HG03280 (cell line): Measurements from ENCODE around the gene UBQLN1.
"Not testable (repeated sequence)": the region's sequence is repeated elsewhere in the genome, so short reads cannot be mapped to it uniquely, and the experiment has no call there.

ENCODE experiments used
- ATAC-seq: cut with Tn5 transposase; IDR thresholded peaks from one replicate; pipeline ENCODE4 v1.9.1; 2021; ENCODE audit warnings: mild to moderate bottlenecking, moderate library complexity; ENCODE audit not compliant: unreplicated experiment

The UBQLN1 gene

GRCh38 chr9:83637389-83637788 is 70.4 kb downstream of the UBQLN1 start:
- ATAC-seq: no peak

- ATAC-seq: no peak
Observed at GRCh38 chr9:83636813-83637212, 70.9 kb downstream of the UBQLN1 start.

- no peak for ATAC-seq
Observed at GRCh38 chr9:83633676-83634075, 74.1 kb downstream of the UBQLN1 start.

- ATAC-seq: no peak
Observed at GRCh38 chr9:83633255-83633654, 74.5 kb downstream of the UBQLN1 start.

DNA sequence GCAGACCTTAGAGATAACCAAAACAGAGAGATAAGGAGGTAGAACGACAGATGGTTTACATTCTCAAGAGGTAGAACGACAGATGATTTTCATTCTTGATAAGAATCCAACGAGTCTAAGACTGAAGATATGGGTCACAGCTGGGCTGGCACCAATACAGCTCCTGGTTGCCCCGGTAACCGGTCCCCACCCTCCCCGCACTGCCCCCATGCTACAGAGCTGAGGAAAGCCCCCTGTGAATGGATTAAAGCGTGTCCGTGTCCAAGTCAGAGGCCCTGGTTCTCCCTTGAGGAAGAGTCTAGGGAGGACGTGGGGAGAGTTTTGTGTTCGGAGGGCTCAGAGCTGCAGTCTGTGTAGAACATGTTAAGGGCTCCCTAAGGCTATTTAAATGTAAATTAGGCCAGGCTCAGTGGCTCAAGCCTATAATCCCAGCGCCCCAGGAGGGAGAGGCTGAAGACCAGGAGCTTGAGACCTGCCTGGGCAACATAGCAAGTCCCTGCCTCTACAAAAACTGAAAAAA is 76.8 kb downstream of the UBQLN1 start:
- no peak for ATAC-seq

- ATAC-seq: no peak
Observed at GRCh38 chr9:83629433-83630104, 78.2 kb downstream of the UBQLN1 start.

GRCh38 chr9:83628540-83628939 is 79.2 kb downstream of the UBQLN1 start:
- ATAC-seq: no peak

DNA sequence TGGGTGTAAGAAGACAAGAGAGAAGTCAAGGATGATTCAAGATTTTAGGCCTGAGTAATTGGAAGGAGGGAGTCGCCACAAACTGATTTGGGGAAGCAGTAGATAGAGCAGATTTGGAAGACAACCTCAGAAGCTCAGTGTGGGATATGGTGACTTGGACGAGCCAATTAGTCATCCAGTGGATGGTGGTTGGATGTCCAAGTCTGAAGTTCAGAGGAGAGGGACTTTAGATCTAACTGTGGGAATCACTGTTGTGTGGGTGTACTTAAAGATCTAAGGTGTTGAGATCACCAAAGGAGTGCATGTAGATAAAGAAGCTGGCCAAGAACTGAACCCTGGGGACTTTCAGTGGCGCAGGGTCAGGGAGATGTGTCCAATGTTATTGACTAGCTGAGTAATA is 82.6 kb downstream of the UBQLN1 start:
- no peak for ATAC-seq

DNA sequence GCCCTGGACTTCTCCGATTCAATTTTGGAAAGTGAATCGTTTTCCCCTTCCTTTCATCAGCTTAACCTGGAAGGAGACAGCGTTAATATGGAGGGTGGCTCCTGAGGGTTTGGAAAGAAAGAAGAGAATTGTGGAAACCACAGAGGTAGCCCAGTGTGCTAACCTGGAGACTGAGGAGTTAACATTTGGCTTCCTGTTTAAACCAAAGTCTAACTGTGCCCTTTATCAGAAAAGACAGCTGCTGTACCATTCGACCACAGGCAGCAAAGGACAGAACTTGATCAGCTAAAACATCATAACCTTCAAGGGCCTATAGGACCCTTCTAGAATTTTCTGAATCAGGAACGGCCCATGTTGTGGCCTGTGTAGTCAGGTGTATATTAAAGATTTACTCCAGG is 84.1 kb downstream of the UBQLN1 start:
- ATAC-seq: peak; percentile 19

DNA sequence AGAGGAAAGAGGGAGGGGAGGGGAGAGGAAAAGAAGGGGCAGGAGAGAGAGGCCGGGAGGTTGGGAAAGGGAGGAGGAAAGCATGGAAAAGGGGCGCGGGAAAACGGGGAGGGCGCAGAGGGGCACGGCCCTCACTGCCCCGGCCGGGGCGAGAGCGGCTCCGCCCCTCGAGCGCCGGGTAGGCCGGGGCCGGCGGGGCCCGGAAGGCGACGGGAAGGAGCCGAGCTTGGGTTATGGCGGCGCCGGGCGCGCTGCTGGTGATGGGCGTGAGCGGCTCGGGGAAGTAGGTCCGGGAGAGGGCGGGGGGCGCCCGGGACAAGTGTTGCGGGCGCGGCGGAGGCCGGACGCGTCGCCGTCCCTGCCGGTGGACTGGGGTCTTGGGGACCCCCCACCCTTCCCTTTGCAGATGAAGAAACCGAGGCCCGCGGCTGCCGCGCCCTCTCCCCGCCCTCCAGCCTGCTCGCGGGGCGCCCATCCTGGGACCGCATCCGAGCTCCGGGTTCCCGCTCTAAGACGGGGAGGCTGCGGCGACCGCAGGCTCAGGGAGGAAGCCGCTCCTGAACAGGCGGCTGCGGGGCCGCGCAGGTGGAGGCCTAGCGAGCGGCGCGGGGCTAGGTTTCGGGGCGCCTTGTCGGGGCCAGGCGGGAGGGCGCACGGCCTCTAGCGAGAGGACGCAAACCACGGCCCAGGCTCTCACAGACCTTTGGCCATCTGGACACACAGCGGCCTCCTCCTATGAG is 84.6 kb downstream of the UBQLN1 start, which contains the start of gene IDNK:
IDNK (plus strand) TSS at position 205 of the 740 bp plus-strand sequence; CDS start at position 234, 29 bp downstream.
- peak; percentile 85 for ATAC-seq

DNA sequence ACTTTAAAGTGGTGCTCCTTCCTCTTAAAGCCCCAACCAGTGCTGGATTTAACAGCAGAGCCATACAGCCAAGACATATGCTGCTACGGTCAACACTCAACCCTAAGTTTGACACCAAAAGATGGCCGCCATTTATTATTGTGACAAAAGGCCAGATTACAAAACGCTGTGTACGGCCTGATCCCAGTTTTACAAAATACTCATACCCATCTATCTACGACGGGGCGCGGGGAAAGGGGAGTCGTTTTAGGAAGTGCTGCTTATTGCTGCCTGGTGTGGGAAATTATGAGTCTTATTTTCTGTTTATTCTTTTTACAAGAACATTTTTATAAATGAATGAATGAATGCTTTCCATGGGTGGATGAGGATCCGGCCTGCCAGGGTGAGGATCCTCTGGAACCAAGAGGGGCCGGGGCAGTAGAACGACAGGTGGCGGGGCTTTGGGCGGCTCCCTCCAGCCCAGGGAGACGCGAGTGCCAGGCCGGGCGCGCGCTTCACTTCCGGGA is 85.3 kb downstream of the UBQLN1 start:
- peak; percentile 45 for ATAC-seq

DNA sequence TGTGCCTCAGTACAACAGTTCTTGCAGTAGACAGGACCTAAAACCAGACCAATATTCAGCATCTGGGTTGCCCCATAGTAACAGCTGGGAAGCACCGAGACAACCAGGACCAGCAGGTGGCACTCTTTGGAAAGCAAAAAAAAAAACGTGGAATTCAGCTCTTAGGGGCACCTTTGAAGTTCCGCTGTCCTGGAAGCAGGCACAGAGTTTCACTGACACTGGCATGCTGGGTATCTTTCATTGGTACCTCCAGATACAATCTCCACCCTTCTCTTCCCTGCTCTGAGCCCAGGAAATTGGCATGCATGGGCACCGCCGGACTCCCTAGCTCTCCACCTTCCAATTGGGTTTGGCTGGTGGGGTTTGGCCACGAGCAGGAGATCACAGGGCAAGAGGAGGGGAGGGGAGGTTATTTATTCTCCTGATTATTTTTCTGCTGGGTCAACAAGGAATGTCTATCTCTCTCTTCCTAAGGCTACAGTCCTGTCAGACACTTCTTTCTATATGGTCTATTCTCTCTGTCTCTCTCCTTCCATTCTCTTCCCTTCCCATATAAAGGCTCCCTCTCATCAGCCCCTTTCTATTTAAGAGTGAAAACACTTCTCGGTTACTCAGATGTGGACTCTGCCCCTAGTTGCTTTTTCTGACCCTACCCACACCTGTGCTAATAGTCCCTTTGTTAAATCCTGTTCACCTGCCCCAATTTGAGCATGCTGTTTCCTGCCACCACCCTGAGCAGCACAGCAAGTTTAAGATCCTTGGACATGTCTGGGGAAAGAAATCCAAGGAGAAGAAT is 86.7 kb downstream of the UBQLN1 start:
- no peak for ATAC-seq

DNA sequence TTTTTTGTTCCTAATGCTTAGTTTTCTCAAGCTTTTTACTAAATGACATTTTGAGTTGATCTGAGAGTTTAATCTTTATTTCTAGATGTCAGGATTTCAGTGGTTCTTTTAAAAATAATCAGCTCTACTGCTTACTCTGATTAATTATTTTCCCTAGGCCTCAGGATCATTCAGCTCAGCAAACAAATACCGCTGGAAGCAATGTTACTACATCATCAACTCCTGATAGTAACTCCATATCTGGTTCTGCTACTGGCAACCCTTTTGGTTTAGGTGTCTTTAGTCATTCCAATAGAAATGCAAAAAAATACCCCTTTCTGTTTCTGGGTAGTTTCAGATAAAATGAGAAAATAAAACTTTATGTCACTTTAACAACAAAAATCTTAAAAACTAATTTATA is 90.5 kb downstream of the UBQLN1 start:
- ATAC-seq: no peak

- not testable (repeated sequence) for ATAC-seq
Observed at GRCh38 chr9:83613298-83613697, 94.5 kb downstream of the UBQLN1 start.
